Measurements from ENCODE around the gene RAB20. TPM values are rescaled to one million over a fixed set of nuclear protein-coding genes. Genes with fewer than 3 reads are reported as not detected.

Gene RAB20
- total and polyA plus RNA-seq, 9 of the 15 experiments (the other 6 are each of a cell fraction or from before 2014, with no cell fraction given) = 0.62 to 9.2 (median 5.4) TPM

DNA sequence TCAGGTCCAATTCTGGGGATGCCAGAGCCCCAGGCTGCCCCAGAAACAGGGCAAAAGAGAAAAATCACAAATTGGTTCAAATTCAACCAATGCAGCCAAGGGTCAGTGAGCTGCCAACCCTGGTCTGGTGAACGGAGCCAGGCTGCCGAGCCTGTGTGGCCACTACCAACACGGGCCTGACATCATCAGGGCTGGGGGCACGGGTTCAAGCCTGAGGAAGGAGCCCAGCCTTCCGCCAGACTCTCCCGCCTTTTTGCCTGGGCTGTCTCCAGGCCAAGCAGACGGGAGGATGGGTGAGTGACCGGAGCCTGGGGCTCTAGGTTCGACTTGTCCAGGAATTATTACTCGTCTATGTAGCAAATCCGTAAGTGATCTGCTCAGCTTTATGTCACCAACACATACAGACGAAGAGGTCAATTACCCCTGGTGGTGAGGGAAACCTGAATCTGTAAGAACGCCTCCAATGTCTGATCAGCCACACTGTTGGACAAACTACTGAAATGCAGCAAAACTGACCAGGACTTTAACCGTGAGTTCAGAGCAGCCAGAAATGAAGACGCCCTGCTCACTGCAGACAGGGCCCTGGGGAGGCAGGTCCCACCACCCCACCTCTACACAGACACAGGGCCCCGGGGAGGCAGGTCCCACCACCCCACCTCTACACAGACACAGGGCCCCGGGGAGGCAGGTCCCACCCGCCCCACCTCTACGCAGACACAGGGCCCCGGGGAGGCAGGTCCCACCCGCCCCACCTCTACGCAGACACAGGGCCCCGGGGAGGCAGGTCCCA lies 31.8 kb downstream of the RAB20 start:
- Histone ChIP-seq H2AFZ (ENCODE audit: low read depth, low read length) (no peak overlapping the region), H3K4me1 (replicated peaks in 1 of 2; ENCODE audit: control insufficient read depth in 2 of 2, insufficient read depth in 2 of 2, low read length in 2 of 2) (peaks cover 7 to 27% of the 10 kb centered on the region in 2 experiments; a peak in 4 of 5 replicates), H3K4me2 (ENCODE audit: insufficient read depth, low read length) (no peak overlapping the region), H3K79me2 (ENCODE audit: control insufficient read depth, insufficient read depth, low read length) (no peaks in the 10 kb centered on the region; the same call in 2 of the 3 replicates), H3K27me3 (ENCODE audit: control insufficient read depth in 2 of 2, insufficient read depth in 2 of 2, low read length in 2 of 2) (no peaks in the 10 kb centered on the region), H4K20me1 (replicated peaks; ENCODE audit: control insufficient read depth, insufficient read depth, low read length) (no peaks in the 10 kb centered on the region), H3K4me3 (no peak overlapping the region), H3K9me1 (ENCODE audit: control insufficient read depth, insufficient read depth, low read length) (no peaks in the 10 kb centered on the region), H3K36me3 (ENCODE audit: control insufficient read depth, insufficient read depth, low read length) (no peaks in the 10 kb centered on the region), H3K27ac (ENCODE audit: extremely low read depth, low read depth, low read length) (no peak overlapping the region), H3K9ac (ENCODE audit: insufficient read depth in 1 of 2, low read depth in 2 of 2, low read length in 2 of 2) (no peak overlapping the region), H3K9me3 (replicated peaks; ENCODE audit: control insufficient read depth, insufficient read depth, low read depth, low read length) (no peaks in the 10 kb centered on the region)
- no peak for DNase-seq (ENCODE audit: extremely low read depth in 1 of 4, low spot score in 3 of 4)
- WGBS (ENCODE audit: insufficient coverage, low coverage, missing lambda C conversion rate) = 63% methylated on average over 12 of the region's 23 CpGs
- ChIA-PET POLR2A (no interaction called here), CTCF (ENCODE audit: low intra/inter-chr PET ratio) (no interaction called here)
- no peak for ATAC-seq
- intact Hi-C loops (cut with micrococcal nuclease) (loop anchor here (5.0 kb wide), 1 partner anchor 72 kb away; no protein-coding TSS in a partner anchor), in situ Hi-C loops (cut with MboI) (no loop called here)
- no peak for FAIRE-seq
- BruUV-seq (replicated peaks) = no TSS peak
- TF ChIP-seq PPARD (CRISPR knock-in tag; IDR thresholded peaks at IDR 0.05) (no peak), RBM15 (IDR thresholded peaks at IDR 0.05; ENCODE audit: insufficient read depth, low read length) (no peak), SMAD4 (CRISPR knock-in tag; conservative IDR thresholded peaks at IDR 0.05) (no peak), ZFP1 (CRISPR knock-in tag; IDR thresholded peaks at IDR 0.05) (no peak), ARID3B (CRISPR knock-in tag; IDR thresholded peaks at IDR 0.05; ENCODE audit: borderline replicate concordance) (no peak), ZNF584 (CRISPR knock-in tag; IDR thresholded peaks at IDR 0.05; ENCODE audit: low read depth) (no peak), POLR2A (conservative IDR thresholded peaks at IDR 0.05) (no peak), HMG20A (CRISPR knock-in tag; conservative IDR thresholded peaks at IDR 0.05) (no peak), PHF21A (IDR thresholded peaks at IDR 0.05; ENCODE audit: borderline replicate concordance, low read depth) (no peak), GABPB2 (CRISPR knock-in tag; conservative IDR thresholded peaks at IDR 0.05) (no peak), FOXA3 (CRISPR knock-in tag; conservative IDR thresholded peaks at IDR 0.05 in 1 of 2, IDR thresholded peaks at IDR 0.05 in 1 of 2) (no peak)
- TF ChIP-seq, protein P1, sequence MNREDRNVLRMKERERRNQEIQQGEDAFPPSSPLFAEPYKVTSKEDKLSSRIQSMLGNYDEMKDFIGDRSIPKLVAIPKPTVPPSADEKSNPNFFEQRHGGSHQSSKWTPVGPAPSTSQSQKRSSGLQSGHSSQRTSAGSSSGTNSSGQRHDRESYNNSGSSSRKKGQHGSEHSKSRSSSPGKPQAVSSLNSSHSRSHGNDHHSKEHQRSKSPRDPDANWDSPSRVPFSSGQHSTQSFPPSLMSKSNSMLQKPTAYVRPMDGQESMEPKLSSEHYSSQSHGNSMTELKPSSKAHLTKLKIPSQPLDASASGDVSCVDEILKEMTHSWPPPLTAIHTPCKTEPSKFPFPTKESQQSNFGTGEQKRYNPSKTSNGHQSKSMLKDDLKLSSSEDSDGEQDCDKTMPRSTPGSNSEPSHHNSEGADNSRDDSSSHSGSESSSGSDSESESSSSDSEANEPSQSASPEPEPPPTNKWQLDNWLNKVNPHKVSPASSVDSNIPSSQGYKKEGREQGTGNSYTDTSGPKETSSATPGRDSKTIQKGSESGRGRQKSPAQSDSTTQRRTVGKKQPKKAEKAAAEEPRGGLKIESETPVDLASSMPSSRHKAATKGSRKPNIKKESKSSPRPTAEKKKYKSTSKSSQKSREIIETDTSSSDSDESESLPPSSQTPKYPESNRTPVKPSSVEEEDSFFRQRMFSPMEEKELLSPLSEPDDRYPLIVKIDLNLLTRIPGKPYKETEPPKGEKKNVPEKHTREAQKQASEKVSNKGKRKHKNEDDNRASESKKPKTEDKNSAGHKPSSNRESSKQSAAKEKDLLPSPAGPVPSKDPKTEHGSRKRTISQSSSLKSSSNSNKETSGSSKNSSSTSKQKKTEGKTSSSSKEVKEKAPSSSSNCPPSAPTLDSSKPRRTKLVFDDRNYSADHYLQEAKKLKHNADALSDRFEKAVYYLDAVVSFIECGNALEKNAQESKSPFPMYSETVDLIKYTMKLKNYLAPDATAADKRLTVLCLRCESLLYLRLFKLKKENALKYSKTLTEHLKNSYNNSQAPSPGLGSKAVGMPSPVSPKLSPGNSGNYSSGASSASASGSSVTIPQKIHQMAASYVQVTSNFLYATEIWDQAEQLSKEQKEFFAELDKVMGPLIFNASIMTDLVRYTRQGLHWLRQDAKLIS (CRISPR knock-in tag; IDR thresholded peaks at IDR 0.05) = no peak
